SKM-1 treated with dmso at 0.1 percent for 144 hours (cell line): ENCODE results near the gene STPG3.

Experiments
- DNase-seq: peaks from one replicate; lab custom pipeline; 2025; ENCODE audit not compliant: unreplicated experiment; lab: John Stamatoyannopoulos, UW

The STPG3 gene

GRCh38 chr9:137221506-137222111 lies 29.5 kb upstream of the STPG3 start:
- DNase-seq, result no peak

DNA sequence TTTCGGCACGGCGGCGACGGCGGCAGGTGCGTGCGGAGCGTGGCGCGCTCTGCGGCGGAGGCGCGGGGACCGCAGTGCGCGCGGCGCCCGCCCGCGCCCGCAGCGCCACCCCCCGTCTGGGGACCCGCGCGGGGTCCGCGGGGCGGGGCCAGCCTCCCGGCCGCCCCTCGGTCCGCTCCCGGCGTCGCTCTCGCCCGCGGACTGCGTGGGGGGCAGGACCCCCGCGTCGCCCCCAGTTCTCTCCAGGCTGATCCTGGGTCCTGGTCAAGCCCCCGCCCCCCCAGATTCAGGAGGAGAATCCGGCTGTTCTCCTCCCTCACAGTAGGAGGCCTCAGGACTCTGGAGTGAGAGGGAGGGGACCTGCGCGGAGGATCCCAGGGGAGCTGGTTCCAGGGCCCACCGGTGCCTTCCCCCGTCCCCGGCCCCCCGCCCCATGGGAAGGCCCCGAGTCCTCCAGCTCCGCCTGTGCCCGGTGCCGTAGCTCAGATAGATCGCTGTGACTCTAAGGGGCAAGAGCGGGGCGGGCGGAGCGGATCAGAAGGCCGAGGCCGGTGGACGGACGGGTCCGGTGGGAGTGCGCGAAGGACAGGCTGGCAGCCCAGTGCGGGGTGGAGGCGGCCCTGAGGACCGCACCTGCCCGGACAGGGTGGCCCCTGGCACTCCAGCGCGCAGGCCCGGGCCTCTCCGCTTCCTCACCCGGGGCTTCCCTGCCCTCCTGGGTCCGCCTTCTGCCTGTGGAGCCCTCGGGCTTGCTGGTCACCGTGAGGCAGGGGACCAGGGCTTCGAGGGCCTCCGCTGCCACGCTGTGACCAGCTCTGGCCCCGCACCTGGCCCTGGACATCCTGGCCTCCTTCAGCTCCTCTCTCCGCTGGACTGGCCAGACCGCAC lies 28.7 kb upstream of the STPG3 start, which contains the start of gene RNF208:
Gene RNF208 (minus strand): TSS at position 51 of the 888 bp plus-strand sequence. CDS start 1,028 bp downstream, outside the sequence.
- no peak for DNase-seq

GRCh38 chr9:137223078-137223970 lies 27.8 kb upstream of the STPG3 start:
- peak; percentile 96 for DNase-seq

- DNase-seq, result peak; percentile 41
These were observed 26.0 kb upstream of the STPG3 start, which contains the start of gene CYSRT1 for GRCh38 chr9:137224830-137225694. TSS of gene CYSRT1 (plus strand) at chr9:137225174. CDS start at chr9:137225622, 448 bp downstream.

GRCh38 chr9:137225699-137226331 lies 25.3 kb upstream of the STPG3 start:
- DNase-seq, result no peak

DNA sequence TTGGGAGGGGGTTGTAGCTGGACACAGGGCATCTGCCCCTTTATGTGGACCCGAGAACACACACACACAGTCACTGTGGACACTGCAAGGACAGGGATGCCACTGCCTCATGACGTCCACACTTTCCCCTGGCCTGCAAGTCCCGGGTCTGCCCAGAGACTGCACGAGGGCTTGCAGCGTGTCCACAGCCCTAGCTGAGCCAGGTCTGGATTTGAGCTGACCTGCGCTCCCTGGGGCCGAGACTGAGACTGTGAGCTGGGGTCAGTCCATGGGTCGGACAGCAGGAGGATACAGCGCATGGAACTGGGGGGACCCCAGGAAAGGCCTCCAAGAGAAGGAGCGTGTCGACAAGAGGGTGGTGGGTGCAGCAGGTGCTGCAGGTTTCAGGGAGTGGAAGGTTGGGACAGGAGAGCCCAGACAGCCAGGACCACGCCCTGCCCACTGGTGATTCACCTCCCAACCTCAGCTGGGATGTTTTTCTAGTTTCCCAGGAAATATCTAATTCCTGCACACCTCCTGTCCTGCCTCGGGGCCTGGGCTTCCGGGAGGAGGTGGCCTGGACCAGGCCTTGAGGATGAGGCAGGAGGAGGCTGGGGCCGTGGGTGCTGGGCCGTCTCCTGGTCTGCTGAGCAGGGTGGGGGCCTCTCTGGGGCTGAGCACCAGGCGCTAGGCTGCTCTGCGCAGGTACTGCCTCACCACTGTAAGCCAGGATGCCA lies 24.6 kb upstream of the STPG3 start:
- no peak for DNase-seq

GRCh38 chr9:137227054-137227852 lies 23.8 kb upstream of the STPG3 start, which contains the start of gene RNF224:
TSS of gene RNF224 (plus strand) at chr9:137227502. CDS start at chr9:137228336, 834 bp downstream.
- DNase-seq, result peak; percentile 50

- no peak for DNase-seq
These were observed 23.1 kb upstream of the STPG3 start for GRCh38 chr9:137227853-137228505.

- DNase-seq, result no peak
These were observed 22.5 kb upstream of the STPG3 start for GRCh38 chr9:137228506-137228967.

DNA sequence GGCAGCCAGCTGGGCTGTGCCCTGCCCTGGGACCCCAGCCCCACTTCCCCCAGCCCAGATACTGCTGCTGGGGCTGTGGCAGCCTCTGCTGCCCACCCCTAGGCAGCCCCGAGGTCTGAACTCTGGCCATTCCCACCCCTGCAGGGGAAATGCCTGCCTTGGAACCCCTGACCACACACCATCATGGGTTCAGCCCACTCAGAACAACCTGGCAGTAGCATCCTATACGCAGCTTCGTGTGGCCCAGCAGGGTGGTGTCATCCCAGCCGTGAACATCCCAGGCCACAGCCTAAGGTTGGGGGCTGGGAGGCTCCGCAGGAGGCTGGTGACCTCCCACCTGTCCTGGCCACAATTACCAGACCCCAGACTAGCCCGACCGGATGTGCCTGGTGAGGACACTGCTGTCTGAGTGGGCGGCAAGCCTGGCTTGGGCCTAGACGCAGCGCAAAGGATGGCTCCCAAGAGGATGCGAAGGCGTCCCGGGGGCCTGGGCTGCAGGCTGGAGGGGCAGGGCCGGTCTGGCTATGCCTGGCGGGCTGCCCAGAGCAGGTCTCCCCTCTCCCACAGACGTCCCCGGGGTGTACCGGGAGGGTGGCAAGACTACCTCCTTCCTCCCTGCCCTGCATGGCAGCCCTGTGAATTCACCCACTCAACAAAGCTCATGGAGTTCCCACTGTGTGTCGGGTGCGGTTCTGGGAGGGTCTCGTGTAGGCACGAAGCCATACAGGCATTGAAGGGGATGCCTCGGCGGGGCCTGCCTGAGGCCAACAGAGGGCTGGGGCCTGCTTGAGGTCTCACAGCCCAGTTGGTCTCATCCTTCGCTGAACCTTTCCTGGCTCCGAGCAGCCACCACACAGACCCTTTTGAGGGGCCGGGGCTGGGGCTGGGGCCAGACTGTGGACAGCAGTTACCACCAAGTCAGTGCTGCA lies 21.9 kb upstream of the STPG3 start:
- no peak for DNase-seq

GRCh38 chr9:137229903-137230704 lies 21.0 kb upstream of the STPG3 start:
- no peak for DNase-seq

DNA sequence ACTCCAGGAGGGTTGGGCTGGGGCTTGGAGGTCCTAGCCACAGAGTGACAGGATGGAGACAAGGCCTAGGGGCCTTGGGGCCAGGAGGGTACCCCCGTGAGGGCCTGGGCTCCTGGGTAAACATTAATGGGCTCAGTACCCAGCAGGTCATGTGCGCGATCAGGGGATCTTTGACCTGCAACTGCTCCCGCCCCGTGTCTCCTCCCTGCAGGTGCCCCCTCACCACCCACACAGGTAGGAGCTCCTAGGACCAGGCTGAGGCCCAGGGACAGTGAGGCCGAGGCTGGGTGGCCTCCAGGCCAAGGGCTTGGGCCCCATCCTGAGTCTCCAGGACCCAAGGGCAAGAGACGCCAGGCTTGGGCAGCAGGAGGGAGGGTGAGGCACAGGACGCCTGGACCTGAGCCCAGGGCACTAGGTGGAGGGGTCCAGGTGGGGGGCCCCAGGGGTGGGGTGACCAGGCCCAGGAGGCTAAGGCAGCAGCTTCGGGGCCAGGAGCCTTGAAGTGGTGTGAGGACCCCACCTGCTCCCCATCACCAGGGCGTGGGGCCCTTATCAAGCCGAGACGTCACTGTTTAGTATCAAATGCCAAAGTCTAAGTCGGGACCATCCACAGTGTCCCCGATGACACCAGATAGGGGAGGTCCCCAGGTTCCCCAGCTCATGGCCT lies 20.2 kb upstream of the STPG3 start, which contains the start of gene SLC34A3:
Gene SLC34A3 (plus strand): TSS at position 197 of the 667 bp plus-strand sequence. CDS start 802 bp downstream, outside the sequence.
- DNase-seq, result no peak

DNA sequence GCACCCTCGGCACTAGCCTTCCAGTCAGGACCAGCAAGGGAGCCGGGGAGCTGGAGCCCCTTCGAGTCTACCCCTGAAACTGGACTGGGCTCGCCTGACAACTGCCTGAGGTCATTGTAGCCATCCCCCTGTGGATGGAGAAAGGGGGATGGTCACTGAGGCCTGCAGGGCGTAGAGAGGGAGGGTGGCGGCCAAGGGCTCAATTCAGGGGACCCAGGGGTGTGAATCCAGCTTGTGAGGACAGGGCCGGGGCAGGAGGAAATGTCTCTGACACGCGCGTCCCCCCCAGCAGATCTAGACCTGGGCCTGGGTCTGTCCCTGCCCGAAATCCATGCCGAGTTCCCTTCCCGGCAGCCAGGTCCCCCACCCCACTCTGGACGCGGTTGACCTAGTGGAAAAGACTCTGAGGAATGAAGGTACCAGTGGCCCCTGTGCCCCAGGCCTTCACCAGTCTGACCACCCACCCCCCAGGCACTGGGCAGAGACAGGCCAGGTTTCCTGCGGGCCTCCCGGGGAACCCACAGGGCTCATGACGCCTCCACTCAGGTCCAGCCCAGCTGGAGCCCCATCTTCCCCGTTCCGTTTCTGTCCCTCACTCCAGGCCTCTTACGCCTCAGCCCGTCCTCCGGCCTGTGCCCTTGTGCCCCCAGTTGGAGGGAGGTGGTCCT lies 19.6 kb upstream of the STPG3 start:
- no peak for DNase-seq

- no peak for DNase-seq
These were observed 19.0 kb upstream of the STPG3 start for GRCh38 chr9:137232101-137232500.
